GM18951 (cell line): ENCODE data around the gene ARID2.

Experiments used
- POLR2A ChIP-seq: IDR thresholded peaks from 4 replicates; pipeline ENCODE4 v1.6.1; 2011; ENCODE audit warnings: mild to moderate bottlenecking; ENCODE audit not compliant: insufficient read length, insufficient read depth; ENCODE audit errors: extremely low read depth
- in situ Hi-C: fragments of 300-500 bp; cut with MboI; formaldehyde crosslinking; loops from one replicate; pipeline ENCODE4 v1.12.0; 2022; ENCODE audit warnings: low sequenced_read_pairs, mixed read lengths, inconsistent platforms; ENCODE audit not compliant: unreplicated experiment

Gene ARID2

GRCh38 chr12:45729233-45730083 lies at the start of gene ARID2:
ARID2 (plus strand) TSS chr12:45729706; CDS start chr12:45729837, 131 bp downstream.
- in situ Hi-C loops: loop anchor here (25.0 kb wide), 1 partner anchor 517 kb away; the partner anchor contains the start of gene ANO6
- peak; percentile 50 for TF ChIP-seq POLR2A

GRCh38 chr12:45680362-45680761 lies 49.1 kb upstream of the ARID2 start:
- in situ Hi-C loops: no loop called here
- TF ChIP-seq POLR2A: no peak

- in situ Hi-C loops: no loop called here
- no peak for TF ChIP-seq POLR2A
Observed at GRCh38 chr12:45681465-45681864, 48.0 kb upstream of the ARID2 start.

GRCh38 chr12:45685680-45686079 lies 43.8 kb upstream of the ARID2 start:
- TF ChIP-seq POLR2A: no peak

GRCh38 chr12:45687081-45688015 lies 42.2 kb upstream of the ARID2 start:
- TF ChIP-seq POLR2A: no peak
- in situ Hi-C loops: no loop called here

More at GRCh38 chr12:45685680-45686079, 43.8 kb upstream of the ARID2 start:
- in situ Hi-C loops: no loop called here

- TF ChIP-seq POLR2A: no peak
- in situ Hi-C loops: no loop called here
Observed at GRCh38 chr12:45688183-45688582, 41.3 kb upstream of the ARID2 start.

GRCh38 chr12:45695035-45695434 lies 34.5 kb upstream of the ARID2 start:
- no peak for TF ChIP-seq POLR2A
- in situ Hi-C loops: no loop called here

- in situ Hi-C loops: no loop called here
- no peak for TF ChIP-seq POLR2A
Observed at GRCh38 chr12:45695606-45696005, 33.9 kb upstream of the ARID2 start.

- no peak for TF ChIP-seq POLR2A
- in situ Hi-C loops: no loop called here
Observed at GRCh38 chr12:45696049-45696448, 33.5 kb upstream of the ARID2 start.

GRCh38 chr12:45697371-45697770 lies 32.1 kb upstream of the ARID2 start:
- in situ Hi-C loops: no loop called here
- TF ChIP-seq POLR2A: no peak

GRCh38 chr12:45701296-45701695 lies 28.2 kb upstream of the ARID2 start:
- no peak for TF ChIP-seq POLR2A
- in situ Hi-C loops: no loop called here

- no peak for TF ChIP-seq POLR2A
Observed at GRCh38 chr12:45703942-45704341, 25.6 kb upstream of the ARID2 start.

GRCh38 chr12:45704968-45705367 lies 24.5 kb upstream of the ARID2 start:
- no peak for TF ChIP-seq POLR2A
- in situ Hi-C loops: no loop called here

More at GRCh38 chr12:45703942-45704341, 25.6 kb upstream of the ARID2 start:
- in situ Hi-C loops: no loop called here
